22Rv1 (cell line): Measurements from ENCODE around the gene LRRN4.

ENCODE experiments used
- ZFX ChIP-seq: fragments of 450-650 bp; IDR thresholded peaks from 2 replicates; pipeline ENCODE4 v1.6.1; 2017; ENCODE audit warnings: antibody characterized with exemption, borderline replicate concordance
- TF ChIP-seq, protein P1 (sequence below): fragments of 450-650 bp; IDR thresholded peaks from 2 replicates; pipeline ENCODE4 v1.5.1; 2017; ENCODE audit warnings: mild to moderate bottlenecking

DNA sequence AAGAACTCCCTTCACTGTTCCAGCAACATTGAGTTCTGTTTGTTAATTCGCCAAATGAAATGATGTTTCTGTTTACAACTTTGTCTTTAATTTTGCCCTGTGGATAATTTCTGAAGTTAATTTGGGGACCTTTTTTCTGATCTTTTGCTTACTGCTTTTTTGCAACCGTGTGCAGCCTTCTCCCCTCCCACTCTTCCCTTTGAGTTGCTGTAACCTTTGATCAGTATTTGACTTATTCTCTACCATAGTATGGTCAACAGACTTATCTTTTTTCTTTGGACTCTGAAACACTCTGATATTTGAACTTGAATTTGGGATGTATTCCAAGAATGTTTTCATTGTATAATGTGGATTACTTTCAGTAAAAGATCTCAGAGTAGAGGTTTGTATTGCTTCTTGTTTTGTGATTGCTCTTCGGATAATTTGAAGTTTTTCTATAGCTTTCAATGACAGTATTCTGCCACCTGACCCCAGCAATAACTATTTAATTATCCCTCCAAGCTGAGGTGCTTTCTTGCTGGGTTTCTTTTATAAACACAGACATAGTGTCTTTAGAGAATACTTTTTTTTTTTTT lies 46.2 kb downstream of the LRRN4 start:
- TF ChIP-seq, protein P1, sequence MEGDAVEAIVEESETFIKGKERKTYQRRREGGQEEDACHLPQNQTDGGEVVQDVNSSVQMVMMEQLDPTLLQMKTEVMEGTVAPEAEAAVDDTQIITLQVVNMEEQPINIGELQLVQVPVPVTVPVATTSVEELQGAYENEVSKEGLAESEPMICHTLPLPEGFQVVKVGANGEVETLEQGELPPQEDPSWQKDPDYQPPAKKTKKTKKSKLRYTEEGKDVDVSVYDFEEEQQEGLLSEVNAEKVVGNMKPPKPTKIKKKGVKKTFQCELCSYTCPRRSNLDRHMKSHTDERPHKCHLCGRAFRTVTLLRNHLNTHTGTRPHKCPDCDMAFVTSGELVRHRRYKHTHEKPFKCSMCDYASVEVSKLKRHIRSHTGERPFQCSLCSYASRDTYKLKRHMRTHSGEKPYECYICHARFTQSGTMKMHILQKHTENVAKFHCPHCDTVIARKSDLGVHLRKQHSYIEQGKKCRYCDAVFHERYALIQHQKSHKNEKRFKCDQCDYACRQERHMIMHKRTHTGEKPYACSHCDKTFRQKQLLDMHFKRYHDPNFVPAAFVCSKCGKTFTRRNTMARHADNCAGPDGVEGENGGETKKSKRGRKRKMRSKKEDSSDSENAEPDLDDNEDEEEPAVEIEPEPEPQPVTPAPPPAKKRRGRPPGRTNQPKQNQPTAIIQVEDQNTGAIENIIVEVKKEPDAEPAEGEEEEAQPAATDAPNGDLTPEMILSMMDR = no peak
- TF ChIP-seq ZFX = no peak
